ENCODE data around the gene FBLN5. TPM values are rescaled to one million over a fixed set of nuclear protein-coding genes. Genes with fewer than 3 reads are reported as not detected.

Gene FBLN5
- total RNA-seq, 1 experiment from 2014 or later, result 1.0 TPM

DNA sequence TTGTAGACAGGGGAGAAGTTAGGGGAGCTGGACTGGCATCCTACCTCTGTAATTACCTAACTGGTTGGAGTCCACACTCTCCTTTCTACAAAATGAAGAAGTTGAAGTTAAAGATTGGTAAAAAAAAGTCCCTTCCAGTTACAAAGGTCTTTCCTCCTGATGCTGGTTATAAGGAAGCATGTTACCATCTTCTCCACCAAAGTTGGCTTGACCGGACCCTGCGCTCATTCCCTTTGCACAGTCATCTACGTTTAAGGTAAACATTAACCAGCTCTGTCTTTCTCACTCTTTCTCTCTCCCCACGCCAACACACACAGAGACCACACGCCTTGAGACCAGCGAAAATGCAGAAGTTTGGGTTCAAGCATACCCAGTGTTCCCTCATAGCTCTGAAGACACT, 11.9 kb downstream of the FBLN5 start:
- Histone ChIP-seq H2BK12ac (ENCODE audit: insufficient read length, low read depth, low read length) (no peak overlapping the region), H3K4ac (ENCODE audit: low read depth, low read length) (no peak overlapping the region), H3K79me1 (ENCODE audit: insufficient read depth, low read depth, low read length, poor library complexity, severe bottlenecking) (no peaks in the 10 kb centered on the region), H2BK5ac (ENCODE audit: insufficient read length, low read length) (no peak overlapping the region), H3K23me2 (ENCODE audit: insufficient read length, low read depth, low read length, poor library complexity, severe bottlenecking) (no peaks in the 10 kb centered on the region), H3K14ac (ENCODE audit: insufficient read depth, low read length) (no peak overlapping the region), H2BK120ac (ENCODE audit: low read depth, low read length, poor library complexity, severe bottlenecking) (no peak overlapping the region), H2AK5ac (ENCODE audit: insufficient read length, low read length) (no peak overlapping the region), H3K23ac (ENCODE audit: insufficient read length, low read depth, low read length) (no peak overlapping the region), H3K9me3 (ENCODE audit: control insufficient read depth, low read depth, low read length) (no peaks in the 10 kb centered on the region), H3T11ph (ENCODE audit: low read length) (no peak overlapping the region), H3K18ac (ENCODE audit: insufficient read length, low read depth, low read length) (no peak overlapping the region), H2BK20ac (ENCODE audit: low read depth, low read length, poor library complexity, severe bottlenecking) (no peak overlapping the region), H4K20me1 (ENCODE audit: control insufficient read depth, insufficient read depth, insufficient read length) (no peaks in the 10 kb centered on the region), H3K27ac (ENCODE audit: insufficient read length, low read depth, low read length) (no peak overlapping the region), H3K56ac (ENCODE audit: insufficient read length, low read depth, low read length) (no peak overlapping the region), H3K79me2 (ENCODE audit: insufficient read depth, low read length) (no peaks in the 10 kb centered on the region), H4K5ac (ENCODE audit: insufficient read length, low read depth, low read length) (no peak overlapping the region), H2BK15ac (ENCODE audit: low read depth, low read length) (no peak overlapping the region), H2AFZ (ENCODE audit: low read length) (no peak overlapping the region), H3K9ac (ENCODE audit: extremely low read depth, insufficient read length, low read length) (no peak overlapping the region), H4K8ac (replicated peaks; ENCODE audit: insufficient read length, low read depth, low read length) (no peak overlapping the region), H3K4me2 (ENCODE audit: insufficient read depth, insufficient read length, low read length) (no peak overlapping the region), H4K91ac (ENCODE audit: insufficient read length, low read depth, low read length) (no peak overlapping the region), H3K27me3 (ENCODE audit: insufficient read depth, low read length) (no peaks in the 10 kb centered on the region), H3K4me1 (ENCODE audit: insufficient read depth, low read length) (0 out of 2 replicates have a peak, but pooled peaks cover 3% of the 10 kb centered on the region)
- Mint-ChIP-seq H3K27me3 (ENCODE audit: low read depth) (no peaks in the 10 kb centered on the region), H3K4me3 (no peak overlapping the region), H3K9me3 (no peaks in the 10 kb centered on the region; a peak in 1 of 5 replicates), H3K4me1 (peaks cover 2 to 5% of the 10 kb centered on the region in 2 experiments; a peak in 2 of 4 replicates), H3K27ac (no peak overlapping the region), H3K36me3 (ENCODE audit: insufficient read depth in 1 of 3, low read depth in 3 of 3) (no peaks in the 10 kb centered on the region)
- WGBS (ENCODE audit: extremely low coverage, insufficient read length, low lambda C conversion rate), result no CpG with 5 or more reads among the region's 6 CpGs
- no peak for DNase-seq
- TF ChIP-seq, protein P1, sequence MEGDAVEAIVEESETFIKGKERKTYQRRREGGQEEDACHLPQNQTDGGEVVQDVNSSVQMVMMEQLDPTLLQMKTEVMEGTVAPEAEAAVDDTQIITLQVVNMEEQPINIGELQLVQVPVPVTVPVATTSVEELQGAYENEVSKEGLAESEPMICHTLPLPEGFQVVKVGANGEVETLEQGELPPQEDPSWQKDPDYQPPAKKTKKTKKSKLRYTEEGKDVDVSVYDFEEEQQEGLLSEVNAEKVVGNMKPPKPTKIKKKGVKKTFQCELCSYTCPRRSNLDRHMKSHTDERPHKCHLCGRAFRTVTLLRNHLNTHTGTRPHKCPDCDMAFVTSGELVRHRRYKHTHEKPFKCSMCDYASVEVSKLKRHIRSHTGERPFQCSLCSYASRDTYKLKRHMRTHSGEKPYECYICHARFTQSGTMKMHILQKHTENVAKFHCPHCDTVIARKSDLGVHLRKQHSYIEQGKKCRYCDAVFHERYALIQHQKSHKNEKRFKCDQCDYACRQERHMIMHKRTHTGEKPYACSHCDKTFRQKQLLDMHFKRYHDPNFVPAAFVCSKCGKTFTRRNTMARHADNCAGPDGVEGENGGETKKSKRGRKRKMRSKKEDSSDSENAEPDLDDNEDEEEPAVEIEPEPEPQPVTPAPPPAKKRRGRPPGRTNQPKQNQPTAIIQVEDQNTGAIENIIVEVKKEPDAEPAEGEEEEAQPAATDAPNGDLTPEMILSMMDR (conservative IDR thresholded peaks at IDR 0.05), result no peak

Measured in H9 (cell line).